Memory B cell (primary cell): ENCODE results near the gene GPHN.
A peak's percentile ranks its signal among the peaks of the same experiment; 100 is the strongest.

Experiments
- ATAC-seq: fragments of 150-1000 bp; cut with Tn5 transposase; 2 replicates; pipeline ENCODE4 v1.10.0; 2021; ENCODE audit warnings: low read depth, mild to moderate bottlenecking, moderate library complexity
- DNase-seq, 2 donors: peaks; one replicate each; pipeline ENCODE4 v3.0.0; 2022; ENCODE audit warnings: low spot score in 2 of 2
- H3K27ac Mint-ChIP-seq: one replicate; pipeline ENCODE4 v1.8.0; 2022; ENCODE audit warnings: mild to moderate bottlenecking, moderate library complexity, mixed read lengths
- H3K27me3 Mint-ChIP-seq: one replicate; pipeline ENCODE4 v1.8.0; 2022; ENCODE audit warnings: mixed read lengths
- H3K36me3 Mint-ChIP-seq: one replicate; pipeline ENCODE4 v1.8.0; 2022; ENCODE audit warnings: mild to moderate bottlenecking, mixed read lengths
- H3K4me1 Mint-ChIP-seq: one replicate; pipeline ENCODE4 v1.8.0; 2022; ENCODE audit warnings: mixed read lengths
- H3K4me3 Mint-ChIP-seq: one replicate; pipeline ENCODE4 v1.8.0; 2022; ENCODE audit warnings: mild to moderate bottlenecking, moderate library complexity, mixed read lengths
- H3K9me3 Mint-ChIP-seq: one replicate; pipeline ENCODE4 v1.8.0; 2022; ENCODE audit warnings: mixed read lengths

The GPHN gene

DNA sequence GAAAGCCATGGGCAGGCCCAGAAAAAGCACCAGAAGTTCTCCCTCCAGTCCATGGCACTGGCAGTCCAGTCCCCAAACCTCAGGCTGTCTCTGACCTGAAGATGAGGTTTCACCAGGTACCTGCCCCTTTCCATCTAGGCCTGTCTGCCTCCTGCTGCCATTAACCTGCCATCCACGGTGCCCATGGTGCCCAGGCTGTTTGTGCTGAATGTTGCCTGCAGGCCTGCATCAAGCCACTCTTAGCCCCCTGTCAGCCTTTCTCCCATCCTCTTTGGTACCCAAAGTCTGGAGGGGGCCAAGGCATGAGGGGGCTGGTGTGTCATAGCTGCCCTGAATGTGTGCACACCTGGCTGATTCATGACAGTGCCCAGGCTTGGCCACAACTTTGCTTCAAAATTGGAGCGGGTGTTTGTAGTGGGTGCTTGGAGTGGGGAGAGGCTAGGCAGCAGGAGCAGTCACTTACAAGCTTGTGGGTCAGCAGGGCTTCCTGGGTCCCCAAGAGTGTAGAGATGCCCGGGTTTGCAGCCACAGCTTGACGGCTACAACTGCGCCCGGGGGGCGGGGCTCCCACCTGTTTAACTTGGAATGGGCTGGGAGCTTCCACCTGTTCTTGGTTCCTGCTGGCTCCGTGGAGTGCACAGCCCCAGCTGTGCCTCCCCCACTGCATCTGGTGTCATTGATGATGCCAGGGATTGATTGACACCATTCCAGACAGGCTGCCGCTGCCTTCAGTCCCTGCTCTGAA, 88.5 kb downstream of the GPHN start:
- Mint-ChIP-seq H3K4me3 (no peak overlapping the region), H3K9me3 (peaks cover 10% of the 10 kb centered on the region), H3K4me1 (peaks cover 5% of the 10 kb centered on the region), H3K27me3 (no peaks in the 10 kb centered on the region), H3K36me3 (peaks cover 8% of the 10 kb centered on the region), H3K27ac (no peak overlapping the region)
- DNase-seq (no peak), ATAC-seq (no peak)

DNA sequence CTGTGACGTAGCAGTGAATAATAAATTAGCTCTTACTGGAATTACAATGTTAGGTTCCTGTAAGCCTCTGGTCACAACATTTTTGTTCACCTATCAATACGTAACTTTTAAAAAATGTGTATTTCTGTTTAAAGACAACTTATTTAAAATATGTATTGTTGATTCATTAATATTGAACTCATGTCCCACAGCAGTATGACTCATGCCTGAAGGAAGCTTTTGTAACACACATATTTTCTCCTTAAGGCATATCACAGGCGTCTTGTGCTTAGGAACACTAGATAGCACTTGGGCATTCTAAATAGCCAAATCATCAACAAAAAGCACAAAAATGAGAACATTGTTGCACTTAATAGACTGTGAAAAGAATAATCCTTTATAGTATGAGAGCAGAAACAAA, 92.5 kb downstream of the GPHN start:
- Mint-ChIP-seq H3K9me3 (peaks cover 2% of the 10 kb centered on the region), H3K36me3 (peaks cover 3% of the 10 kb centered on the region), H3K27ac (no peak overlapping the region), H3K4me1 (peaks cover 6% of the 10 kb centered on the region), H3K27me3 (no peaks in the 10 kb centered on the region), H3K4me3 (no peak overlapping the region)
- no peak for DNase-seq
- no peak for ATAC-seq

DNA sequence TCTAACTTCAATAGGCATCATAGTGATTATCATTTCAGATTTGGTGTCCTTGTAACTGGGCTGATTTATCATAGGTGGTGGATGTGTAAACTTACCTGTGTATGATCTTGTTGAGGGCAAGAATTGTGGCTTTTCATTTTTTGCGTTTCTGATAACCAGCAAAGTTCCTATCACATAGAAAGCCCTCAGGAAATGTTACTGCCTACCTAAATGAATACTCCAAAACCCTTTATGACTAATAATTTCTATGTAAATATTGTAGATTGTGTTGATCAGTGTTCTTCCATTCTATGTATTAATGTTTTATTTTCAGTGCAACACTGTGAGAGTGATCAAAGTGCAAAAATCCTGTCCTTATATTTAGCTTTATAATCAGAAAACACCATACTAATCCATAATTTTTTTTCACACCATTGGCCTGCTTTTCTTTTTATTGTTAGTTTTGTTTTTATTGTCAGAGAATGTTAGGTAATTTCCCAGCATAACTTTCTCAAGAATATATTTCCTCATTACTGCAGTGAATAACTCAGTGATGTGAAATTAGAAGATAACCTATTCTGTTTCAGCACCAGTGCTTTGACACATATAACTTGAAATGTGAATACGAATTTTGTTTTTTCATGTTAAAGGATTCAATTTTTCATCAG, 94.1 kb downstream of the GPHN start:
- Mint-ChIP-seq H3K36me3 (no peaks in the 10 kb centered on the region), H3K4me3 (no peak overlapping the region), H3K4me1 (peaks cover 12% of the 10 kb centered on the region), H3K27me3 (no peaks in the 10 kb centered on the region), H3K9me3 (no peaks in the 10 kb centered on the region), H3K27ac (no peak overlapping the region)
- no peak for DNase-seq
- no peak for ATAC-seq

DNA sequence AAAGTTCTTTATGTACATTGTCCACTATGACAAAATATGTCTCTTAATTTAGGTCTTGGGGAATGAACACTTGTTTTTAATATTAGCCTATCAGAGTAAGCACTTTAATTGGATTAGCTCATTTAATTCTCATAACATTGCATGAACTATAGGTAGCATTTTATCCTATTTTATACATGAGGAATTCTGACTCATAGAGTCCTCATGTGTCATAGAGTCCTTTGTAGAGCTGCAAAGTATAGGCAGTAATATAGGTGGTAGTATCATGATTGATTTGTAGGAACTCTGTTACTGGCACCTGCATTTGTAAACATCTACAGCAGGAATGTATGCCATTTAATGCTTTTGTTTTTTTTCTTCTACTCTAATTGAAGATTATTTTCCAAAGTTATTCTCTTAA, 96.0 kb downstream of the GPHN start:
- H3K27ac Mint-ChIP-seq: no peak overlapping the region
- H3K9me3 Mint-ChIP-seq: no peaks in the 10 kb centered on the region
- peaks cover 9% of the 10 kb centered on the region for H3K4me1 Mint-ChIP-seq
- H3K4me3 Mint-ChIP-seq: no peak overlapping the region
- DNase-seq (no peak), ATAC-seq (no peak)
- no peaks in the 10 kb centered on the region for H3K27me3 Mint-ChIP-seq
- no peaks in the 10 kb centered on the region for H3K36me3 Mint-ChIP-seq

DNA sequence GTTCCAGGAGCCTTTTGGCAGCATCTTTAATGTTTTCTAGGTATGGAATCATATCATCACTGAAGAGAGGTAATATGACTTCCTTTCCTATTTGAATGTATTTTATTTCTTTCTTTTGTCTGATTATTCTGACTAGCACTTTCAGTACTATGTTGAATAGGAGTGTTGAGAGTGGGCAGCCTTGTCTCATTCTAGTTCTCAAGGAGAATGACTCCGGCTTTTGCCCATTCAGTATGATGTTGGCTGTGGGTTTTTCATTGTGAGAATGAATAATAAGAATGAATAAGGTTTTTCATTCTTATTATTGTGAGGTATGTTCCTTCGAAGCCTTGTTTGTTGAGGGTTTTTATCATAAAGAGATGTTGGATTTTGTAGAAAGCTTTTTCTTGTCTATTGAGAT, 98.9 kb downstream of the GPHN start:
- H3K27ac Mint-ChIP-seq: no peak overlapping the region
- H3K27me3 Mint-ChIP-seq: no peaks in the 10 kb centered on the region
- peaks cover 2% of the 10 kb centered on the region for H3K9me3 Mint-ChIP-seq
- DNase-seq (no peak), ATAC-seq (no peak)
- H3K4me3 Mint-ChIP-seq: no peak overlapping the region
- H3K36me3 Mint-ChIP-seq: peaks cover 2% of the 10 kb centered on the region
- H3K4me1 Mint-ChIP-seq: peaks cover 14% of the 10 kb centered on the region

DNA sequence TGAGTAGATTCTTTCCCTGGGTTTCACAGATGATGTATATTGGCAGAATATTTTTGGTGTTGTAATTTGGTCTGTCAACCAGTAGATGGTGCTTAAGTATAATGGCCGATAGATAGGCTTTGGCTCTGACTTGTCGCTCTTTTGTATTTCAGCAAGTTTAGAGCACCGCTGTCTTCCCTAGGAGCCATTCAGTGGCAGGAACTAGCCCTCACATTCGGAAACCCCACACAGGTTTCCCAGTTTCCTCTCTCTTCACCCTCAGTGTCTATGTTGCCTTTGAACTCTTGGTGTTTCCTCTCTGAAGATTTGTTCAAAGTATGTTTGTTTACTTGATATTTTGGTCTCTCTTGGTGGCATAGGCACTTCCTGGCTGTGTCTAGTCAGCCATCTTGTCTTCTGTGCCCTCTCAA, 102.2 kb downstream of the GPHN start:
- peak; percentile 57 for ATAC-seq
- Mint-ChIP-seq H3K4me3 (peak overlapping the region; percentile 62), H3K9me3 (peaks cover 5% of the 10 kb centered on the region), H3K27me3 (no peaks in the 10 kb centered on the region), H3K27ac (peak overlapping the region; percentile 74), H3K4me1 (peaks cover 11% of the 10 kb centered on the region), H3K36me3 (peaks cover 10% of the 10 kb centered on the region)
- DNase-seq: no peak

DNA sequence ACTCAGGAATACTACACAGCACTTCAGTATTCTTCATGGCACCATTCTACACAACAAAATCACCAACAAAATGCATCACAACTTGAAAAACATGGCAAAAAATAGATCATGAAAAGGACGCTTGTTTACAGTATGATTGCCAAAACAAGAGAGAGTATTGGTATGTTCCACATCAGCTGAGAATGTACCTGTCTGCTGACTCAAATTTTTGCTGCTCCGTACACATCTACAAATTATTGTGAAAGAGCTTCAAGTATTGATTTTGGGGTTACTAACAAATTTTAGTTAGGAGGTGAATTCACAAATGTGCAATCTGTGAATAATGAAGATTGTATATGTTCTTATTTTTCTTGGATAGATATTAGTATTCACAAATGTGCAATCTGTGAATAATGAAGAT, 105.4 kb downstream of the GPHN start:
- no peak for ATAC-seq
- H3K27me3 Mint-ChIP-seq: no peaks in the 10 kb centered on the region
- H3K4me3 Mint-ChIP-seq: no peak overlapping the region
- H3K9me3 Mint-ChIP-seq: peaks cover 10% of the 10 kb centered on the region
- no peak for DNase-seq
- peaks cover 8% of the 10 kb centered on the region for H3K4me1 Mint-ChIP-seq
- H3K27ac Mint-ChIP-seq: no peak overlapping the region
- peaks cover 19% of the 10 kb centered on the region for H3K36me3 Mint-ChIP-seq

DNA sequence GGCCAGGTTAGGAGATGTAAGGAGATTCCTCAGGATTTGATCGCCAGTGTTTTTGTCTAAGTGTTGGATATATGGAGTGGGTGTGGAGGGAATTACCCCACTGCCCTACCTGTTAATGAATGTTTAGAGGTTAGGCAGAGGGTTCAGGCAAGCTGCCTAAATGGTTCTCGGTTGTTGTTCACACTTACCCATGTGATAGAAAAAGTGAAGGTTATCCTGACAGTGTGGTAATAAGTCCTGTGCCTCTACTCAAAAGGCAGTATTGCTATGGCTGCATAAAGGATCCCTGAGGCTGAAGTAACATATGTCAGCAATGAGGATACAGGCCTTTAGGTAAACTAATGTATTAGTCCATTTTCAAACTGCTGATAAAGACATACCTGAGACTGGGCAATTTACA, 112.0 kb downstream of the GPHN start:
- no peaks in the 10 kb centered on the region for H3K27me3 Mint-ChIP-seq
- H3K4me1 Mint-ChIP-seq: peaks cover 3% of the 10 kb centered on the region
- peaks cover 6% of the 10 kb centered on the region for H3K9me3 Mint-ChIP-seq
- no peak overlapping the region for H3K4me3 Mint-ChIP-seq
- no peak overlapping the region for H3K27ac Mint-ChIP-seq
- ATAC-seq (no peak), DNase-seq (no peak)
- peaks cover 15% of the 10 kb centered on the region for H3K36me3 Mint-ChIP-seq

DNA sequence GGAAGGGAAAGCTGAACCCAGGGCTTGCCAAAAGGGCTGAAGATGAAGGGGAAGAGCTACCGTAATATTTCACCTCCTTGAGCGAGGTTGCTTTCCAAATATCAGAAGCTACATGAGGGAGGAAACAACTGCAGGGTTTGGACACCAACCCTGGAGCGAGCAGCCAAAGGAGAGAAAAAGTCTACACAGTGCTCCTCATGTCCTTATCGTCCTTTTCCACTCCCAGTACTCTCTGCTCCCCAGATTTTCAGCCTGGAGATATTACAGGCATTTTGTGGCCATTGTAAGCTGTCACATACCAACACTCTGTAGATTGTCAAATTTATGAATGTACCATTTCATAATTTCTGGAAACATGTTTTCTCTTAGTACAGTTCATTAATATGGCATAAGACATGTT, 115.9 kb downstream of the GPHN start:
- DNase-seq (no peak), ATAC-seq (no peak)
- no peaks in the 10 kb centered on the region for H3K4me1 Mint-ChIP-seq
- no peaks in the 10 kb centered on the region for H3K9me3 Mint-ChIP-seq
- H3K36me3 Mint-ChIP-seq: peaks cover 4% of the 10 kb centered on the region
- H3K27me3 Mint-ChIP-seq: no peaks in the 10 kb centered on the region
- no peak overlapping the region for H3K27ac Mint-ChIP-seq
- H3K4me3 Mint-ChIP-seq: no peak overlapping the region

DNA sequence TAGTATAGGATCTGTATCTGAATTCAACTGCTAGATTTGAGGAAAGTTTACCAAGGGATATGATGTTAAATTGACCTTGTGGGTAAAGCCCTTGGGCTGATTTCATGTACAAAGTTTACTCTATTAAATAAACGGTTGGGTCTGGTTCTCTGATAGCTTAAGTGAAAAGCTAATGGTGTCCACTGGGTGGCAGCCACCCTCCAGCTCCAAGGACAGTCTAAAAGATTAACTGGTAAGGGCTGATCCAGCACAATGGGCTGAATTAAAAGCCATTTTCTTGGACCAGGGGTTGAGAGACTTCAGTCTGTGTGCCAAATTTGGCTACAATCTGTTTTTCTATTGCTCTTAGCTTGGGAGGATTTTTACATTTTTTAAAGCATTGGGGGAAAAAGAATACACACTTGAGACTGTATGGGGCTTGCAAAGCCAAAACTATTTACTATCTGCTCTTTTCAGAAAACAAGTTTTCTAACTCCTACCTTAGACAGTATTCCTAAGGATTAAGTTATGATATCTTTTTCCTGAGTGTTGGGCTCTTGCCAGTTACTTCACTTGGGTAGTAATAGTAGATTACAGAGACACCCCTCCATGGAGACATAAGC, 116.5 kb downstream of the GPHN start:
- Mint-ChIP-seq H3K27me3 (no peaks in the 10 kb centered on the region), H3K4me1 (peaks cover 2% of the 10 kb centered on the region), H3K9me3 (no peaks in the 10 kb centered on the region), H3K4me3 (no peak overlapping the region), H3K27ac (no peak overlapping the region), H3K36me3 (peaks cover 4% of the 10 kb centered on the region)
- DNase-seq (peak; percentile 9 to 22), ATAC-seq (peak; percentile 68)

DNA sequence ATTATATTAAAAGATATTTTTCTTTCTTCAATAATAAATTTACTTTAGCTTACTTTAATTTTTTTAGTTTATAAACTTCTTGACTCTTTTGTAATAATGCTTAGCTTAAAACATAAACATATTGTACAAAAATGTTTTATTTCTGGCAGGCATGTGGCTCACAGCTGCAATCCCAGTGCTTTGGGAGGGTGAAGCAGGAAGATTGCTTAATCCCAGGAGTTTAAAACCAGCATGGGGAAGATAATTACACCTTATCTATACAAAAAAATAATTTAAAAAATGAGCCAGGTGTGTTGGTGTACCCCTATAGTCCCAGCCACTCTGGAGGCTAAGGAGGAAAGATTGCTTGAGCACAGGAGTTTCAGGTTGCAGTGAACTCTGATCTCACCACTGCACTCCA, 120.7 kb downstream of the GPHN start:
- DNase-seq (no peak), ATAC-seq (no peak)
- peaks cover 2% of the 10 kb centered on the region for H3K4me1 Mint-ChIP-seq
- no peaks in the 10 kb centered on the region for H3K9me3 Mint-ChIP-seq
- H3K27me3 Mint-ChIP-seq: no peaks in the 10 kb centered on the region
- no peak overlapping the region for H3K4me3 Mint-ChIP-seq
- peaks cover 3% of the 10 kb centered on the region for H3K36me3 Mint-ChIP-seq
- no peak overlapping the region for H3K27ac Mint-ChIP-seq

DNA sequence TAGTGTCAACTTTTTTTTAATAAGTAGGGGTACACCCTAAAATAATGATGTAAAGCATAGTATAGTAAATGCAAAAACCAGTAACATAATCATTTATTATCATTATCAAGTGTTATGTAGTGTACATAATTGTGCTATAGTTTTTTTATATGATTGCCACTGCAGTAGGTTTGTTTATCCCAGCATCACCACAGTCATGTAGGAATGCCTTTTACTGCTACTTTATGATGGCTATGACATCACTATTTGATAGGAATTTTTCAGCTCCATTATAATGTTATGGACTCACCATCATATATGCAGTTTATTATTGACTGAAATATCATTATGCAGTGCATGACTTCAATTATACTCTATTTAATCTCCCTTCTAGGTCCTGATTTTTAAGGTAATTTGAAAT, 121.6 kb downstream of the GPHN start:
- Mint-ChIP-seq H3K4me1 (peaks cover 5% of the 10 kb centered on the region), H3K4me3 (no peak overlapping the region), H3K27me3 (no peaks in the 10 kb centered on the region), H3K27ac (no peak overlapping the region), H3K36me3 (peaks cover 3% of the 10 kb centered on the region), H3K9me3 (no peaks in the 10 kb centered on the region)
- ATAC-seq (no peak), DNase-seq (no peak)

DNA sequence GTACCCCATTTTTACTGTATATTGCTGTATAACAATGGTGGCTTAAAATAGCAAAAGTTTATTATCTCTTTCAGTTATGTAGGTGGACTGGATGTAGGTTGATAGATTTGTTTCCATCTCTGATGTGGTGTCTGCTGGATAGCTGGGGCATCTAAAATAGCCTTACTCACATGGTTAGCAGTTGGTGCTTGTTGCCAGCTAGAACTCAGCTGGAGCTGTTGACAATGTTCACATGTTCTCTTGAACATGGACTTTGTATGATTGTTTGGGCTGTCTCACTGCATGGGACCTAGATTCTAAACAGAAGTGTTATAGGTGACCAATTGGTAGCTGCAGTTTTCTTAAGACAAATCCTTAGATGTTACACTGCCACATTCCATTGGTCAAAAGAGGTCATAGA, 126.9 kb downstream of the GPHN start:
- H3K36me3 Mint-ChIP-seq: peaks cover 3% of the 10 kb centered on the region
- H3K27ac Mint-ChIP-seq: no peak overlapping the region
- no peak for ATAC-seq
- H3K27me3 Mint-ChIP-seq: no peaks in the 10 kb centered on the region
- H3K9me3 Mint-ChIP-seq: no peaks in the 10 kb centered on the region
- no peak overlapping the region for H3K4me3 Mint-ChIP-seq
- H3K4me1 Mint-ChIP-seq: peaks cover 12% of the 10 kb centered on the region
- no peak for DNase-seq

DNA sequence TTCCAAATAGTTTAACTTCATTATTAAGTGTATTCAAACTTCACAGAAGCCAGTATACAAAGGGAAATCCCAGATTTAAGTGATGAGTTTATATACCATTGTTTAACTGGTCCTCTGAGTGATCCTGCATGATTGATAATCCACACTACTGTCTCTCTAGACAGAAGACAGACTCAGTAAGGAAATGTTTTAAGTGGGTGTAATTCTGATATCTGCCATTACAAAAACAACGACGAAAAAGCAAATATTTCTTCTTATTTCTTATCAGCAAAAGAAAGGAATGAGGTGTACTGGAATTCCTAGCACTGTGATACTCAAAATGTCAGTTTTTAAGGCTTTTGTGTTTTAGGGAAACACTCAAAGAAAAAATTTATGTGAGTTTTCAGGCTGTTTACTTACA, 127.5 kb downstream of the GPHN start:
- ATAC-seq: no peak
- DNase-seq: no peak
- Mint-ChIP-seq H3K9me3 (no peaks in the 10 kb centered on the region), H3K4me3 (no peak overlapping the region), H3K27ac (no peak overlapping the region), H3K27me3 (no peaks in the 10 kb centered on the region), H3K36me3 (peaks cover 3% of the 10 kb centered on the region), H3K4me1 (peaks cover 12% of the 10 kb centered on the region)
